GM23338 (cell line): Measurements from ENCODE around the gene RPA3. TPM values are rescaled to one million over a fixed set of nuclear protein-coding genes. Genes with fewer than 3 reads are reported as not detected.

Experiments
- ATAC-seq: fragments of 200-7000 bp; cut with Tn5 transposase; 3 replicates; pipeline ENCODE4 v1.9.1; 2020
- DNase-seq: peaks from one replicate; pipeline ENCODE4 v3.0.0-alpha.2; 2015; ENCODE audit warnings: low spot score
- H2AFZ ChIP-seq: fragments of 200-600 bp; sonication (generic); 2 replicates; pipeline ENCODE4 v1.8.0; 2016; ENCODE audit warnings: antibody characterized with exemption, mild to moderate bottlenecking, moderate library complexity
- H3F3A ChIP-seq: fragments of 200-600 bp; sonication (generic); replicated peaks from 2 replicates; pipeline ENCODE4 v1.8.0; 2017; ENCODE audit warnings: antibody characterized with exemption, mixed run types, low read depth
- H3K27ac ChIP-seq: fragments of 200-600 bp; sonication (generic); 2 replicates; pipeline ENCODE4 v1.6.1; 2016; ENCODE audit warnings: low read depth
- H3K27me3 ChIP-seq: fragments of 200-600 bp; sonication (generic); 2 replicates; pipeline ENCODE4 v1.8.0; 2016; ENCODE audit warnings: mild to moderate bottlenecking, mixed run types, moderate library complexity; ENCODE audit not compliant: insufficient read depth
- H3K36me3 ChIP-seq: fragments of 200-600 bp; sonication (generic); 2 replicates; pipeline ENCODE4 v1.8.0; 2016; ENCODE audit warnings: mild to moderate bottlenecking; ENCODE audit not compliant: insufficient read depth
- H3K4me1 ChIP-seq: fragments of 200-600 bp; sonication (generic); 2 replicates; pipeline ENCODE4 v1.8.0; 2016; ENCODE audit warnings: mild to moderate bottlenecking, moderate library complexity; ENCODE audit not compliant: insufficient read depth
- H3K4me2 ChIP-seq: fragments of 200-600 bp; sonication (generic); 2 replicates; pipeline ENCODE4 v1.7.1; 2017; ENCODE audit warnings: mixed run types
- H3K4me3 ChIP-seq: fragments of 200-600 bp; sonication (generic); 2 replicates; pipeline ENCODE4 v1.6.1; 2016; ENCODE audit warnings: mixed run types
- H3K79me2 ChIP-seq: fragments of 200-600 bp; sonication (generic); replicated peaks from 2 replicates; pipeline ENCODE4 v1.8.0; 2017; ENCODE audit warnings: mild to moderate bottlenecking; ENCODE audit not compliant: insufficient read depth
- H3K9me2 ChIP-seq: fragments of 200-600 bp; sonication (generic); 2 replicates; pipeline ENCODE4 v1.8.0; 2017; ENCODE audit not compliant: insufficient read depth
- H4K20me1 ChIP-seq: fragments of 200-600 bp; sonication (generic); replicated peaks from 2 replicates; pipeline ENCODE4 v1.8.0; 2017; ENCODE audit warnings: mild to moderate bottlenecking; ENCODE audit not compliant: insufficient read depth
- H3K27ac Mint-ChIP-seq: 2 replicates; pipeline ENCODE4 v1.8.0; 2020; ENCODE audit warnings: inconsistent platforms, mild to moderate bottlenecking, moderate library complexity, mixed read lengths
- H3K27me3 Mint-ChIP-seq: 3 replicates; pipeline ENCODE4 v1.8.0; 2022; ENCODE audit warnings: low read depth, mild to moderate bottlenecking, moderate library complexity, mixed read lengths, inconsistent platforms; ENCODE audit not compliant: insufficient read depth, poor library complexity
- H3K36me3 Mint-ChIP-seq: 3 replicates; pipeline ENCODE4 v1.8.0; 2021; ENCODE audit warnings: low read depth, mild to moderate bottlenecking, inconsistent platforms, moderate library complexity, mixed read lengths
- H3K4me1 Mint-ChIP-seq: 3 replicates; pipeline ENCODE4 v1.8.0; 2020; ENCODE audit warnings: mild to moderate bottlenecking, inconsistent platforms, mixed read lengths
- H3K4me3 Mint-ChIP-seq: 3 replicates; pipeline ENCODE4 v1.8.0; 2021; ENCODE audit warnings: moderate library complexity, mild to moderate bottlenecking, inconsistent platforms, mixed read lengths
- H3K9me3 Mint-ChIP-seq: 3 replicates; pipeline ENCODE4 v1.8.0; 2020; ENCODE audit warnings: moderate library complexity, mild to moderate bottlenecking, inconsistent platforms, mixed read lengths
- EZH2 ChIP-seq: fragments of 200-600 bp; sonication (generic); IDR thresholded peaks from one replicate; pipeline ENCODE4 v1.8.0; 2017; ENCODE audit warnings: antibody characterized with exemption, mild to moderate bottlenecking, low read depth; ENCODE audit not compliant: unreplicated experiment
- EZH2phosphoT487 ChIP-seq: fragments of 200-600 bp; sonication (generic); IDR thresholded peaks from one replicate; pipeline ENCODE4 v1.8.1; 2018; ENCODE audit warnings: antibody characterized with exemption; ENCODE audit not compliant: unreplicated experiment
- NANOG ChIP-seq: IDR thresholded peaks from 2 replicates; pipeline ENCODE4 v1.6.1; 2016; ENCODE audit warnings: antibody characterized with exemption, borderline replicate concordance
- POLR2AphosphoS5 ChIP-seq: IDR thresholded peaks from 2 replicates; pipeline ENCODE4 v1.6.1; 2016; ENCODE audit warnings: antibody characterized with exemption, low read depth
- STAT1 ChIP-seq: IDR thresholded peaks from one replicate; pipeline ENCODE4 v1.6.1; 2016; ENCODE audit warnings: antibody characterized with exemption; ENCODE audit not compliant: unreplicated experiment
- ZNF114 ChIP-seq: fragments of 250-450 bp; sonication (Bioruptor Pico); IDR thresholded peaks from 2 replicates; pipeline ENCODE4 v1.5.0; 2020; ENCODE audit warnings: mild to moderate bottlenecking, moderate library complexity
- ZNF331 ChIP-seq: fragments of 250-450 bp; sonication (Bioruptor Pico); IDR thresholded peaks from 2 replicates; pipeline ENCODE4 v1.5.0; 2020; ENCODE audit warnings: low read depth, mild to moderate bottlenecking, moderate library complexity
- polyA plus RNA-seq: library from polyadenylated mRNA; unstranded; fragments of >200 nt; fragmentation: Nextera tagmentation; extraction: Ambion mirVana; gene quantifications from 2 replicates; pipeline ENCODE4 v1.2.1, GENCODE V29; 2016
- total RNA-seq: library from RNA; depleted of rRNA; stranded (reverse); fragments of >200 nt; shearing (Covaris generic); gene quantifications from 2 replicates; pipeline ENCODE4 v1.2.3, GENCODE V29; 2014
- TF ChIP-seq, protein P1 (sequence below): IDR thresholded peaks from one replicate; pipeline ENCODE4 v1.6.1; 2018; ENCODE audit warnings: antibody characterized with exemption; ENCODE audit not compliant: unreplicated experiment
- TF ChIP-seq, protein P2 (sequence below), 2 experiments: fragments of 200-600 bp in 1 of 2; sonication (generic) in 1 of 2; conservative IDR thresholded peaks; 2 replicates each; pipeline versions ENCODE4 v1.5.1 to v1.6.1; 2016 to 2017; ENCODE audit warnings: antibody characterized with exemption in 2 of 2, low read depth in 2 of 2, mild to moderate bottlenecking in 2 of 2, moderate library complexity in 1 of 2

RPA3 gene
- total and polyA plus RNA-seq, 2 experiments from 2014 or later, result 74.9 to 287 TPM

DNA sequence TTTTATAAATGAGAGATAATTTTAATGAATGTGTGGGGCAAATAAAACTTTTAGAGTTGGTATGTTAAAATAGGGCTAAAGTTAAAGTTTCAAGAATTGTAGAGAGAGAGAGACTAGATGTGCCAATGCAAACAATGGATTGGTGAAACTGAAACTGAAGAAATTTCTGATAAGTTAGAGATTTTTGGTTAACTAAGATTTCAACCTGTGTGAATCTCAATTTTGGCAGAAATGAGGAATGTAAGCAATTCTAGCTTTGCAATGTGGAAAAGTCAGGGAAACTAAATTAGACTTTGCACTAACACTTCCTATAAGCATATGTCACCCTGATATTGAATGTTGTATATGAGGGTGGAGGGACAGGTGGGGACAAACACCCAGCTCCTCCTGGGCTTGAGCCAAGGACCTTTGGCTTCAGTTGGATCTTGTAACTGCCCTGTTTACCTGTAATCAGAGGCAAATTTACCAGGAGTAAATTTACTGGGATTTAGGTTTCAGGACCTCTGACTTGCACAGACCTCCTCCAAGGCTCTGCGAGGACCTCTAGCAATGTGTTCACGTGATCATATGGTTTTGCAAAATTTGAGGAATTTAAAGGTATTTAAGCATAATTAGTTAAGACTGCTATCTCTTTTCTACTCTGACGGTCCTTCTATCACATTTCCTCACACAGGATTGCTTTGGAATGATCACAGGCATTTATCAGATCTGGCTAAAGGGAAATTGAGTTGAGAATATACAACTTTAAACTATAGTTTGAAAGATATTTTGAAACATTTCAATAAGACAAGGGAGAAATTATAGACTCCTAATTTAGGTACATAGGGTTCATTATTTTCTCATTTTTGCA lies 33.1 kb upstream of the RPA3 start (continued):
- TF ChIP-seq, protein P1, sequence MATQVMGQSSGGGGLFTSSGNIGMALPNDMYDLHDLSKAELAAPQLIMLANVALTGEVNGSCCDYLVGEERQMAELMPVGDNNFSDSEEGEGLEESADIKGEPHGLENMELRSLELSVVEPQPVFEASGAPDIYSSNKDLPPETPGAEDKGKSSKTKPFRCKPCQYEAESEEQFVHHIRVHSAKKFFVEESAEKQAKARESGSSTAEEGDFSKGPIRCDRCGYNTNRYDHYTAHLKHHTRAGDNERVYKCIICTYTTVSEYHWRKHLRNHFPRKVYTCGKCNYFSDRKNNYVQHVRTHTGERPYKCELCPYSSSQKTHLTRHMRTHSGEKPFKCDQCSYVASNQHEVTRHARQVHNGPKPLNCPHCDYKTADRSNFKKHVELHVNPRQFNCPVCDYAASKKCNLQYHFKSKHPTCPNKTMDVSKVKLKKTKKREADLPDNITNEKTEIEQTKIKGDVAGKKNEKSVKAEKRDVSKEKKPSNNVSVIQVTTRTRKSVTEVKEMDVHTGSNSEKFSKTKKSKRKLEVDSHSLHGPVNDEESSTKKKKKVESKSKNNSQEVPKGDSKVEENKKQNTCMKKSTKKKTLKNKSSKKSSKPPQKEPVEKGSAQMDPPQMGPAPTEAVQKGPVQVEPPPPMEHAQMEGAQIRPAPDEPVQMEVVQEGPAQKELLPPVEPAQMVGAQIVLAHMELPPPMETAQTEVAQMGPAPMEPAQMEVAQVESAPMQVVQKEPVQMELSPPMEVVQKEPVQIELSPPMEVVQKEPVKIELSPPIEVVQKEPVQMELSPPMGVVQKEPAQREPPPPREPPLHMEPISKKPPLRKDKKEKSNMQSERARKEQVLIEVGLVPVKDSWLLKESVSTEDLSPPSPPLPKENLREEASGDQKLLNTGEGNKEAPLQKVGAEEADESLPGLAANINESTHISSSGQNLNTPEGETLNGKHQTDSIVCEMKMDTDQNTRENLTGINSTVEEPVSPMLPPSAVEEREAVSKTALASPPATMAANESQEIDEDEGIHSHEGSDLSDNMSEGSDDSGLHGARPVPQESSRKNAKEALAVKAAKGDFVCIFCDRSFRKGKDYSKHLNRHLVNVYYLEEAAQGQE, result no peak
- no peak for TF ChIP-seq EZH2phosphoT487
- TF ChIP-seq ZNF331 (CRISPR knock-in tag), result no peak
- TF ChIP-seq, protein P2, sequence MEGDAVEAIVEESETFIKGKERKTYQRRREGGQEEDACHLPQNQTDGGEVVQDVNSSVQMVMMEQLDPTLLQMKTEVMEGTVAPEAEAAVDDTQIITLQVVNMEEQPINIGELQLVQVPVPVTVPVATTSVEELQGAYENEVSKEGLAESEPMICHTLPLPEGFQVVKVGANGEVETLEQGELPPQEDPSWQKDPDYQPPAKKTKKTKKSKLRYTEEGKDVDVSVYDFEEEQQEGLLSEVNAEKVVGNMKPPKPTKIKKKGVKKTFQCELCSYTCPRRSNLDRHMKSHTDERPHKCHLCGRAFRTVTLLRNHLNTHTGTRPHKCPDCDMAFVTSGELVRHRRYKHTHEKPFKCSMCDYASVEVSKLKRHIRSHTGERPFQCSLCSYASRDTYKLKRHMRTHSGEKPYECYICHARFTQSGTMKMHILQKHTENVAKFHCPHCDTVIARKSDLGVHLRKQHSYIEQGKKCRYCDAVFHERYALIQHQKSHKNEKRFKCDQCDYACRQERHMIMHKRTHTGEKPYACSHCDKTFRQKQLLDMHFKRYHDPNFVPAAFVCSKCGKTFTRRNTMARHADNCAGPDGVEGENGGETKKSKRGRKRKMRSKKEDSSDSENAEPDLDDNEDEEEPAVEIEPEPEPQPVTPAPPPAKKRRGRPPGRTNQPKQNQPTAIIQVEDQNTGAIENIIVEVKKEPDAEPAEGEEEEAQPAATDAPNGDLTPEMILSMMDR (conservative IDR thresholded peaks at IDR 0.05; ENCODE audit: low read depth in 2 of 2), result no peak
- TF ChIP-seq ZNF114 (CRISPR knock-in tag), result no peak
- no peak for TF ChIP-seq NANOG

DNA sequence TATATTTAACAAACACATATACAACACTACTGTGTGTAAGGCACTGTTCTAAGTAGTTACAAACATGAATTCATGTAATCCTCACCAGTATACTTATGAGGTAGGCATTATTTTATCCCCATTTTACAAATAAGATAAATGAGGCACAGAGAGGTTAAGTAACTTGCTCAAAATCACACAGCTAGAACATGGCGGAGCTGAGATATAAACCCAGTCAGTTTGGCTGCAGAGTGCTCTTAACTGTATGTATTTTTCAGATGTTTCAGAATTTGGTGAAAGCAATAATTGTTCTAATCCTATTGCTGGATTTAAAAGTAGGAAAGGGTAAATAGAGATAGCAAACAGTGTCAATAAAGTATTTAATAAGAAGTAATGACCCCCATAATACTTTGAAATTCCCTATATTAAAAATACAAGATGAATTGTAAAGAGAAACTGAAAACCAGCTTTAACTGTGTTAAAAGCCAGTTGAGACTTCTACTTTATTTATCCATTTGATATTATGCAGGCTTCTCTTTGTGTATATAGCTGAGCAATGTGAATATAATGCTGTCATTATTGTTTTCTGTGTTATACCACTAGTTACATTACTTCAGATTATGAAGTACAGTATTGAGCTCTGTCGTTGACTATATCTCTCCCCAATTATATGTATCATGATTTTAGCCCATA lies 32.3 kb upstream of the RPA3 start:
- Histone ChIP-seq H3K27me3 (no peaks in the 10 kb centered on the region), H3K4me1 (peaks cover 5% of the 10 kb centered on the region), H3K4me2 (no peak overlapping the region), H3F3A (no peaks in the 10 kb centered on the region), H3K27ac (no peak overlapping the region), H3K36me3 (no peaks in the 10 kb centered on the region), H3K79me2 (no peaks in the 10 kb centered on the region), H3K4me3 (no peak overlapping the region), H2AFZ (no peak overlapping the region), H4K20me1 (no peaks in the 10 kb centered on the region), H3K9me2 (no peaks in the 10 kb centered on the region)
- Mint-ChIP-seq H3K9me3 (no peaks in the 10 kb centered on the region), H3K36me3 (no peaks in the 10 kb centered on the region), H3K4me1 (peaks cover 4% of the 10 kb centered on the region), H3K4me3 (no peak overlapping the region), H3K27me3 (peaks cover 3% of the 10 kb centered on the region), H3K27ac (no peak overlapping the region)
- DNase-seq (no peak), ATAC-seq (no peak)
- TF ChIP-seq, protein P2 (conservative IDR thresholded peaks at IDR 0.05; ENCODE audit: low read depth in 2 of 2), result no peak
- TF ChIP-seq STAT1 (no peak), EZH2 (no peak), POLR2AphosphoS5 (no peak), ZNF114 (CRISPR knock-in tag) (no peak)
